RWPE1 (cell line): Measurements from ENCODE around the gene IGF1R.
A peak's percentile ranks its signal among the peaks of the same experiment; 100 is the strongest.

Source experiments
- CTCF ChIA-PET: fragments of 350-600 bp; sonication (Branson Sonifier 250); formaldehyde crosslinking; extraction: SDS; loops from one replicate; lab custom pipeline; 2021; lab: Yijun Ruan, JAX
- POLR2A ChIA-PET: fragments of 400-600 bp; formaldehyde crosslinking; extraction: SDS; loops from one replicate; lab custom pipeline; 2020; ENCODE audit warnings: antibody characterized with exemption; ENCODE audit not compliant: low non-redundant PET; lab: Yijun Ruan, JAX
- DNase-seq: peaks from one replicate; pipeline ENCODE4 v3.0.0; 2012; ENCODE audit warnings: low spot score
- H3K27ac ChIP-seq: fragments of 450-650 bp; 2 replicates; pipeline ENCODE4 v1.5.1; 2017
- TF ChIP-seq, protein P1 (sequence below): fragments of 450-650 bp; conservative IDR thresholded peaks from 2 replicates; pipeline ENCODE4 v1.5.1; 2017; ENCODE audit warnings: low read depth, mild to moderate bottlenecking

The IGF1R gene

DNA sequence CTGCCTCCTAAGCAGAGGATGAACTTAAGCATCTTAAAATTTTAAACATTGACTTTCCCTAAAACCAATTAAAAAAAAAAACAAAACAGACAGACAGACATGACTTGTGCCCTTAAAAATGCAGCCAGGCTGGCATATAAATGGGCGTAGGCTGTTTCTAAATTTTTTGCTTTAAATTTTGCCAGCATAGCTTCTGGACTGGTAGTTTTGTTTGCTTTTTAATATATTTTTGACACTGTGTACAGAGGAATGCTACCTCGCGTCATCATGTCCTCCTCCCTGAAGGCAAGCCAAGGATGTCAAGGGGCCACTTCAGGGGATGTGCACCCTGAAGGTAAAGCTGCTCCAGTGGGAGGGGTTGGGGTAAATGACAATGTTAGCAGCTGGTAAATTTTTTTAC, 224.4 kb downstream of the IGF1R start:
- ChIA-PET CTCF (interaction anchor here (0.5 to 1.3 kb wide), 2 partner anchors 186 to 294 kb away, joined by 3 to 4 read pairs; no protein-coding TSS in a partner anchor), POLR2A (no interaction called here)
- DNase-seq: no peak
- TF ChIP-seq, protein P1, sequence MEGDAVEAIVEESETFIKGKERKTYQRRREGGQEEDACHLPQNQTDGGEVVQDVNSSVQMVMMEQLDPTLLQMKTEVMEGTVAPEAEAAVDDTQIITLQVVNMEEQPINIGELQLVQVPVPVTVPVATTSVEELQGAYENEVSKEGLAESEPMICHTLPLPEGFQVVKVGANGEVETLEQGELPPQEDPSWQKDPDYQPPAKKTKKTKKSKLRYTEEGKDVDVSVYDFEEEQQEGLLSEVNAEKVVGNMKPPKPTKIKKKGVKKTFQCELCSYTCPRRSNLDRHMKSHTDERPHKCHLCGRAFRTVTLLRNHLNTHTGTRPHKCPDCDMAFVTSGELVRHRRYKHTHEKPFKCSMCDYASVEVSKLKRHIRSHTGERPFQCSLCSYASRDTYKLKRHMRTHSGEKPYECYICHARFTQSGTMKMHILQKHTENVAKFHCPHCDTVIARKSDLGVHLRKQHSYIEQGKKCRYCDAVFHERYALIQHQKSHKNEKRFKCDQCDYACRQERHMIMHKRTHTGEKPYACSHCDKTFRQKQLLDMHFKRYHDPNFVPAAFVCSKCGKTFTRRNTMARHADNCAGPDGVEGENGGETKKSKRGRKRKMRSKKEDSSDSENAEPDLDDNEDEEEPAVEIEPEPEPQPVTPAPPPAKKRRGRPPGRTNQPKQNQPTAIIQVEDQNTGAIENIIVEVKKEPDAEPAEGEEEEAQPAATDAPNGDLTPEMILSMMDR: no peak
- peak overlapping the region; percentile 95 for H3K27ac ChIP-seq

DNA sequence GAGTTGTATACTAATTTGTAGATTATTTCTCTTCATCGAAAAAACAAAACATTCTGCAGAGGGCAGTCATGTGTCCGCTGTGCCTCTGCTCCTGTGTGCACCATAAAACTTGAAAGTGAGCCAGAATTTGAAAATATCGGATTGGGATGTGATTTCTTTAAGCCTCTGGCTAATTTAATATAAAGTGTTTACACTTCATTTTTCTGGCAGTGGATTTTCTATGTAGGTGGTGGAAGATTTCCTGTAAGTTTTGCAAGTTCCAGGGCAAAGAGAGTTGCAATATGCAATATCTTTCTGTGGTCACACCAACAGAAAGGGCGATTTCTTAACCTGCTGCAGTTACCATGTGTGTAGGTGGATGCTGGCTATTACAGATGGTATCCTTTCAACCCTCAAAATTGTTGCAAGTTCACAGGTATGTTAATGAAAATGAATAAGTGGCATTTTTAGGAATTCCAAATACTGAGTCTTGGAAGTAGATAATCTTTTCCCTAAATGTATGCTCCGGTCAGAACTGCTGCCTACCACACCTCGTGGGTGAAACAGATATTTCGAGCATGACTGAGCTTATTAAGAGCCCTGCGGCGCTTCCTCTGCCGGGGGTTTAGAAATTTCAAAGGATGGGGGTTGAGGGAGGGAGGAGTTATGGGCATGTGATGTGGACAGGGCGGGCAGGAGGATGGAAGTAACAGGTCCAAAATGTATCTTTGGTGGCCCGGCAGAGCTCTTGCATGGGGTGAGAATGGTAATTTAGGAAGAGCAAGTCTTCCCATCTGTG, 225.3 kb downstream of the IGF1R start:
- CTCF ChIA-PET: interaction anchor here (0.6 to 1.0 kb wide), 7 partner anchors 24 to 414 kb away, joined by 3 to 5 read pairs (median 3); no protein-coding TSS in a partner anchor
- POLR2A ChIA-PET: no interaction called here
- peak; percentile 95 for DNase-seq
- H3K27ac ChIP-seq: peak overlapping the region; percentile 95
- TF ChIP-seq, protein P1: no peak; the same call in 1 of the 2 replicates

DNA sequence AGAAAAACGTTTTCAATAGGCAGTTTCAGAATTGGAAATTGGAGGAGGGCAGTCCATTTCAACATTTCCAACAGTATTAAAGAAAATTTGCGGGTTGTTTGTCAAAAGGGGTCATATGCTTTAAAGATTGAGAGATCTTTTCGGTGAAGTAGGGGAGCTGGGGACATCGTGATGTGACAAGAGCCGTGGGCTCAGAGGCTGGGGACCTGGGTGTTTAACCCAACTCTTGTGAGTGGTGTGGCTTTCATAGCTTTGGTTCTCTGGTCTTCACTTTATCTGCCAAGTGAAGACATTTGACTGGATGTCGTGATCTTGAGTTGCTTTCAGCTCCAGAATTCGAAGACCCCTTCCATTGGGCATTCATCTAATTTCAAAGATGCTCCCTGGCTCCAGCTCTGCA, 226.0 kb downstream of the IGF1R start:
- CTCF ChIA-PET: interaction anchor here (0.6 to 1.0 kb wide), 4 partner anchors 24 to 355 kb away, joined by 3 read pairs; no protein-coding TSS in a partner anchor
- POLR2A ChIA-PET: no interaction called here
- DNase-seq: no peak
- TF ChIP-seq, protein P1: no peak
- H3K27ac ChIP-seq: peak overlapping the region; percentile 95

DNA sequence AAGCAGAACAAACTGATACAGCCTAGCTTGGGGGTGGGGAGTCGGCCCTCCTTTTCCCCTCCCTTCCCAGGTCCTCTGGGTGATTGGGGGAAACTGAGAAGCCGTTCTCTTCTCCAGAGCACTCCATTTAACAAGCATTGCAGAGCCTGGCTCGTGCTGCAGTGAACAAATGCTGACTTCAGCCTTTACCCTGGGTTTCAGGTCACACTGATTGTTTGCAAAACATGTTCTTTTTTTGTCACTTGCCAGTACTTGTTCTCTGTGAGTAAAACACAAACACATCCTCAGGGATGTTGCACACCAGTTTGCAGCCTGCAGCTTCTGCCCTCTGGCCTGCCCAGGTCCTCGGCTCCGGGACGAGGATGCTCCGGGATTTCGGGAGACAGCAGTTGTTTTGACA, 226.4 kb downstream of the IGF1R start:
- no peak for DNase-seq
- H3K27ac ChIP-seq: peak overlapping the region; percentile 95
- CTCF ChIA-PET: interaction anchor here (0.8 to 1.0 kb wide), 3 partner anchors 29 to 356 kb away, joined by 3 to 5 read pairs (median 3); no protein-coding TSS in a partner anchor
- TF ChIP-seq, protein P1: no peak
- POLR2A ChIA-PET: no interaction called here

DNA sequence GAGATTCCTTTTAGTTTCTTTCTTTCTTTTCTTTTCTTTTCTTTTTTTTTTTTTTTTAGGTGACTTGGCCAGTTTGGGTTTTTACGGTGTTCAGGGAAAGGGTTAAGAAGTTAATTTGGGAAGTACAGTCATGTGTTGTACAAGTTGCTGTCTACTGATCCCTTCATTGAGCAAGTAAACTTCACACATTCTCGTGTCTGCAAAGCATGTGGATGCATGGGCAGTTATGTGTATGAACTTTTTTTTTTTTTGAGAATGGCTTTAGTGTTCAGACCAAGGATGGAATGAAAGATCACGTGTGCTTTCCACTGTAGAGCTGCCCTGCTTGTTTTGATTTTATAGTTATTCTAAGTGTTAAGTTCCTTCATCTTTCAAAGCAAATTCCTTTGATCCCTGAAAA, 227.0 kb downstream of the IGF1R start:
- CTCF ChIA-PET: interaction anchor here (0.8 kb wide), 1 partner anchor 29 kb away, joined by 5 read pairs; no protein-coding TSS in a partner anchor
- POLR2A ChIA-PET: no interaction called here
- DNase-seq: no peak
- TF ChIP-seq, protein P1: no peak
- H3K27ac ChIP-seq: peak overlapping the region; percentile 95

DNA sequence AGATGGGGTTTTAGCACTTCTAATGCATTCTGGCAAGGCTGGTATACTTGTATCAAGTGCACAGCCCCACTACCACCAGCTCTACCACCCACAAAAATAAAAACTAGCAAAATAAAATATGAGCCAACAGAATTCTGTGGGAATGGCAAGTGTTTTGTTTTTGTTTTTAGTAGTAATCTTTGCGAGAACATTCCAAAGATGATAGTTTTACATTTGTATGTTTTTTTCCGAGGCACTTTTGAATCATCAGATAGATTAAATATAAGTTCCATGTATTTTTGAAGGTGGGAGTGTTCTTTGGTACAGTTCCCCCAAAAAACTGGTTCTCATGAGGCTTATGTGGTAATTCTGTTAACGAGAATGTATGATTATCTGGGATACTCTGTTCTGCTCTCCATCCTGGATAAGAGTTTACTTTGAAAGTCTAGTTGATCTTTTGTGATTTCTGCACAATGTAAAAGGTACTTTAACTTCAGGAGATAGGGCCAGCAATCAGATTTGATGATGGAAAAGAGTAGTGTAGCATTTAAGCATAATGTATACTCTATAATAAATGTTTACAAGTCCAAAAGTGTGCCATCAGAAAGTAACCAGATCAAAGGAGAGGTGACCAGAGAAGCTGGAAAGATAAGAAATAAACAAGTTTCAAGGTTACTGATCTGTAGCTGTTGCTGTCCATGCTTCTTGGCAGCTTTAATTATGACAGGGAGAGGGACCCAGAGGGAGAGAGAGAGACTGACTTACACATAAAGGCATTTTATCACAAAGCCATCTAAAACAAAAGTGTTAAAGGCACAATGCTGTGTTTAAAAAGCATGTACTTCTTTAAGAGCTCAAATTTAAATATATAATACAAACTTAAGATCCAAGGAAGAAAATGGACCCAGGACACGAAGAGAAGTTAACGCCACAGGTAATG, 228.4 kb downstream of the IGF1R start:
- TF ChIP-seq, protein P1: no peak
- POLR2A ChIA-PET: no interaction called here
- CTCF ChIA-PET: no interaction called here
- no peak for DNase-seq
- H3K27ac ChIP-seq: no peak overlapping the region
